Measurements from ENCODE around the gene MALRD1.

GRCh38 chr10:19096501-19097073, 48.0 kb downstream of the MALRD1 start:
- no peak for TF ChIP-seq EZH2 (IDR thresholded peaks at IDR 0.05; ENCODE audit: borderline replicate concordance, low read depth, low read length, poor library complexity, severe bottlenecking)
- no peak for TF ChIP-seq CTCF (conservative IDR thresholded peaks at IDR 0.05; ENCODE audit: low read depth, low read length)

Measured in A673 (cell line).